Central memory CD8-positive, alpha-beta T cell (primary cell): ENCODE results near the gene RPS6KA3.

Source experiments
- ATAC-seq: fragments of 150-1000 bp; cut with Tn5 transposase; replicated peaks from 2 replicates; pipeline ENCODE4 v1.10.0; 2022; ENCODE audit warnings: mild to moderate bottlenecking, moderate FRiP score, moderate number of reproducible peaks; ENCODE audit not compliant: poor library complexity, severe bottlenecking; ENCODE audit errors: extremely low read depth
- DNase-seq, 2 donors: peaks; one replicate each; pipeline ENCODE4 v3.0.0; 2021; ENCODE audit warnings: low spot score in 2 of 2
- H3K27ac Mint-ChIP-seq: one replicate; pipeline ENCODE4 v1.8.0; 2022; ENCODE audit warnings: low read depth, mild to moderate bottlenecking, moderate library complexity, mixed read lengths
- H3K27me3 Mint-ChIP-seq: one replicate; pipeline ENCODE4 v1.8.0; 2022; ENCODE audit warnings: mixed read lengths
- H3K36me3 Mint-ChIP-seq: one replicate; pipeline ENCODE4 v1.8.0; 2022; ENCODE audit warnings: mild to moderate bottlenecking, moderate library complexity, mixed read lengths; ENCODE audit not compliant: insufficient read depth
- H3K4me1 Mint-ChIP-seq: one replicate; pipeline ENCODE4 v1.8.0; 2022; ENCODE audit warnings: mixed read lengths
- H3K4me3 Mint-ChIP-seq: one replicate; pipeline ENCODE4 v1.8.0; 2022; ENCODE audit warnings: mild to moderate bottlenecking, moderate library complexity, mixed read lengths
- H3K9me3 Mint-ChIP-seq: one replicate; pipeline ENCODE4 v1.8.0; 2022; ENCODE audit warnings: mixed read lengths

RPS6KA3 gene

GRCh38 chrX:20280938-20281337, 14.2 kb upstream of the RPS6KA3 start:
- Mint-ChIP-seq H3K4me3 (no peak overlapping the region), H3K27me3 (no peaks in the 10 kb centered on the region), H3K4me1 (no peaks in the 10 kb centered on the region), H3K27ac (no peak overlapping the region), H3K9me3 (no peaks in the 10 kb centered on the region), H3K36me3 (no peaks in the 10 kb centered on the region)
- DNase-seq (no peak), ATAC-seq (no peak)

GRCh38 chrX:20274121-20274520, 7.4 kb upstream of the RPS6KA3 start:
- Mint-ChIP-seq H3K9me3 (no peaks in the 10 kb centered on the region), H3K36me3 (no peaks in the 10 kb centered on the region), H3K27me3 (no peaks in the 10 kb centered on the region), H3K4me3 (no peak overlapping the region), H3K27ac (no peak overlapping the region), H3K4me1 (no peaks in the 10 kb centered on the region)
- ATAC-seq (no peak), DNase-seq (no peak)

GRCh38 chrX:20271730-20272129, 5.0 kb upstream of the RPS6KA3 start:
- Mint-ChIP-seq H3K27ac (no peak overlapping the region), H3K4me3 (no peak overlapping the region), H3K4me1 (no peaks in the 10 kb centered on the region), H3K36me3 (peaks cover 2% of the 10 kb centered on the region), H3K27me3 (no peaks in the 10 kb centered on the region), H3K9me3 (no peaks in the 10 kb centered on the region)
- ATAC-seq (no peak), DNase-seq (no peak)

- no peaks in the 10 kb centered on the region for H3K9me3 Mint-ChIP-seq
- peaks cover 2% of the 10 kb centered on the region for H3K36me3 Mint-ChIP-seq
- no peaks in the 10 kb centered on the region for H3K27me3 Mint-ChIP-seq
- no peak overlapping the region for H3K27ac Mint-ChIP-seq
- ATAC-seq (no peak), DNase-seq (no peak)
- no peak overlapping the region for H3K4me3 Mint-ChIP-seq
- no peaks in the 10 kb centered on the region for H3K4me1 Mint-ChIP-seq
These were observed 4.5 kb upstream of the RPS6KA3 start for GRCh38 chrX:20271186-20271585.

- DNase-seq (no peak), ATAC-seq (no peak)
- H3K4me1 Mint-ChIP-seq, result no peaks in the 10 kb centered on the region
- no peaks in the 10 kb centered on the region for H3K27me3 Mint-ChIP-seq
- H3K27ac Mint-ChIP-seq, result no peak overlapping the region
- H3K4me3 Mint-ChIP-seq, result no peak overlapping the region
- H3K36me3 Mint-ChIP-seq, result peaks cover 2% of the 10 kb centered on the region
- no peaks in the 10 kb centered on the region for H3K9me3 Mint-ChIP-seq
These were observed 3.8 kb upstream of the RPS6KA3 start for GRCh38 chrX:20270562-20270890.

GRCh38 chrX:20269848-20270561, 3.3 kb upstream of the RPS6KA3 start:
- no peak overlapping the region for H3K4me3 Mint-ChIP-seq
- no peak for ATAC-seq
- no peak overlapping the region for H3K27ac Mint-ChIP-seq
- no peak for DNase-seq
- no peaks in the 10 kb centered on the region for H3K9me3 Mint-ChIP-seq
- no peaks in the 10 kb centered on the region for H3K27me3 Mint-ChIP-seq
- peaks cover 4% of the 10 kb centered on the region for H3K4me1 Mint-ChIP-seq
- H3K36me3 Mint-ChIP-seq, result peaks cover 6% of the 10 kb centered on the region

- H3K27ac Mint-ChIP-seq, result peak overlapping the region; percentile 97
These were observed 1.4 kb upstream of the RPS6KA3 start for GRCh38 chrX:20267931-20268701.

GRCh38 chrX:20267607-20267930, 860 bp upstream of the RPS6KA3 start:
- peaks cover 7% of the 10 kb centered on the region for H3K36me3 Mint-ChIP-seq
- H3K4me1 Mint-ChIP-seq, result peaks cover 14% of the 10 kb centered on the region
- H3K4me3 Mint-ChIP-seq, result peak overlapping the region; percentile 97
- H3K9me3 Mint-ChIP-seq, result no peaks in the 10 kb centered on the region
- DNase-seq (no peak), ATAC-seq (no peak)
- peak overlapping the region; percentile 97 for H3K27ac Mint-ChIP-seq
- H3K27me3 Mint-ChIP-seq, result no peaks in the 10 kb centered on the region

More at GRCh38 chrX:20267931-20268701, 1.4 kb upstream of the RPS6KA3 start:
- Mint-ChIP-seq H3K4me3 (peak overlapping the region; percentile 97), H3K27me3 (no peaks in the 10 kb centered on the region), H3K36me3 (peaks cover 7% of the 10 kb centered on the region), H3K9me3 (no peaks in the 10 kb centered on the region), H3K4me1 (peaks cover 13% of the 10 kb centered on the region)
- ATAC-seq (no peak), DNase-seq (no peak)

GRCh38 chrX:20265726-20266681, 705 bp downstream of the RPS6KA3 start:
- Mint-ChIP-seq H3K4me3 (peak overlapping the region; percentile 97), H3K4me1 (peaks cover 21% of the 10 kb centered on the region), H3K9me3 (no peaks in the 10 kb centered on the region), H3K27ac (peak overlapping the region; percentile 97), H3K36me3 (peaks cover 8% of the 10 kb centered on the region), H3K27me3 (no peaks in the 10 kb centered on the region)
- peak in 1 of 2 donors; percentile 10 for DNase-seq
- ATAC-seq, result peak; percentile 15

- no peaks in the 10 kb centered on the region for H3K9me3 Mint-ChIP-seq
- H3K27me3 Mint-ChIP-seq, result no peaks in the 10 kb centered on the region
- H3K4me1 Mint-ChIP-seq, result peaks cover 24% of the 10 kb centered on the region
- peak overlapping the region; percentile 97 for H3K4me3 Mint-ChIP-seq
- H3K27ac Mint-ChIP-seq, result peak overlapping the region; percentile 97
- ATAC-seq (peak; percentile 31), DNase-seq (peak; percentile 17 to 18)
- peaks cover 8% of the 10 kb centered on the region for H3K36me3 Mint-ChIP-seq
These were observed 1.4 kb downstream of the RPS6KA3 start for GRCh38 chrX:20265221-20265725.

- no peak for DNase-seq
- no peaks in the 10 kb centered on the region for H3K27me3 Mint-ChIP-seq
- no peaks in the 10 kb centered on the region for H3K9me3 Mint-ChIP-seq
- H3K4me3 Mint-ChIP-seq, result peak overlapping the region; percentile 57
- H3K4me1 Mint-ChIP-seq, result peaks cover 31% of the 10 kb centered on the region
- peaks cover 8% of the 10 kb centered on the region for H3K36me3 Mint-ChIP-seq
- peak; percentile 30 for ATAC-seq
- peak overlapping the region; percentile 46 for H3K27ac Mint-ChIP-seq
These were observed 3.2 kb downstream of the RPS6KA3 start for GRCh38 chrX:20263474-20263873.

GRCh38 chrX:20260885-20261284, 5.8 kb downstream of the RPS6KA3 start:
- Mint-ChIP-seq H3K4me1 (peaks cover 32% of the 10 kb centered on the region), H3K36me3 (peaks cover 6% of the 10 kb centered on the region), H3K9me3 (no peaks in the 10 kb centered on the region), H3K4me3 (no peak overlapping the region), H3K27me3 (no peaks in the 10 kb centered on the region), H3K27ac (no peak overlapping the region)
- no peak for ATAC-seq
- DNase-seq, result no peak
